Measurements from ENCODE around the gene TMEM117.

The TMEM117 gene

GRCh38 chr12:44389896-44390295, 554.0 kb downstream of the TMEM117 start:
- TF ChIP-seq CSDC2 (CRISPR knock-in tag; IDR thresholded peaks at IDR 0.05) = no peak
- TF ChIP-seq ISL1 (CRISPR knock-in tag; IDR thresholded peaks at IDR 0.05) = peak; percentile 37; the same call in 1 of the 2 replicates
- no peak for ATAC-seq

GRCh38 chr12:44397631-44398030, 561.8 kb downstream of the TMEM117 start:
- TF ChIP-seq ZNF70 (CRISPR knock-in tag; IDR thresholded peaks at IDR 0.05) = no peak
- no peak; the same call in 1 of the 2 replicates for TF ChIP-seq ISL1 (CRISPR knock-in tag; IDR thresholded peaks at IDR 0.05)
- TF ChIP-seq TCF4 (CRISPR knock-in tag; IDR thresholded peaks at IDR 0.05; ENCODE audit: borderline replicate concordance) = peak; percentile 30; the same call in 1 of the 2 replicates
- ATAC-seq = no peak

- TF ChIP-seq TOX (CRISPR knock-in tag; IDR thresholded peaks at IDR 0.05; ENCODE audit: borderline replicate concordance) (no peak), SNAI2 (CRISPR knock-in tag; IDR thresholded peaks at IDR 0.05) (no peak), BACH2 (CRISPR knock-in tag; IDR thresholded peaks at IDR 0.05; ENCODE audit: borderline replicate concordance) (no peak; the same call in 1 of the 2 replicates)
- ATAC-seq = no peak
Observed at GRCh38 chr12:44403185-44403584, 567.3 kb downstream of the TMEM117 start.

GRCh38 chr12:44405297-44405696, 569.4 kb downstream of the TMEM117 start:
- ATAC-seq = no peak
- TF ChIP-seq CSRNP3 (CRISPR knock-in tag; IDR thresholded peaks at IDR 0.05) = no peak
- TF ChIP-seq ZFP30 (CRISPR knock-in tag; IDR thresholded peaks at IDR 0.05) = no peak
- no peak for TF ChIP-seq CSDC2 (CRISPR knock-in tag; IDR thresholded peaks at IDR 0.05)
- TF ChIP-seq ZNF565 (CRISPR knock-in tag; conservative IDR thresholded peaks at IDR 0.05; ENCODE audit: low read depth) = no peak
- TF ChIP-seq OSR1 (CRISPR knock-in tag; IDR thresholded peaks at IDR 0.05) = no peak
- TF ChIP-seq SNAI2 (CRISPR knock-in tag; IDR thresholded peaks at IDR 0.05) = no peak
- no peak for TF ChIP-seq RARB (CRISPR knock-in tag; IDR thresholded peaks at IDR 0.05)
- no peak for TF ChIP-seq PPARA (CRISPR knock-in tag; IDR thresholded peaks at IDR 0.05; ENCODE audit: borderline replicate concordance)
- TF ChIP-seq POU6F1 (CRISPR knock-in tag; IDR thresholded peaks at IDR 0.05; ENCODE audit: borderline replicate concordance, low read depth) = no peak
- no peak for TF ChIP-seq TCF4 (CRISPR knock-in tag; IDR thresholded peaks at IDR 0.05; ENCODE audit: borderline replicate concordance)
- TF ChIP-seq PATZ1 (CRISPR knock-in tag; IDR thresholded peaks at IDR 0.05; ENCODE audit: borderline replicate concordance) = no peak
- TF ChIP-seq BACH2 (CRISPR knock-in tag; IDR thresholded peaks at IDR 0.05; ENCODE audit: borderline replicate concordance) = no peak
- TF ChIP-seq ZNF70 (CRISPR knock-in tag; IDR thresholded peaks at IDR 0.05) = no peak
- TF ChIP-seq TSHZ2 (CRISPR knock-in tag; IDR thresholded peaks at IDR 0.05) = no peak
- no peak for TF ChIP-seq TOX (CRISPR knock-in tag; IDR thresholded peaks at IDR 0.05; ENCODE audit: borderline replicate concordance)
- no peak for TF ChIP-seq ARNTL (CRISPR knock-in tag; IDR thresholded peaks at IDR 0.05; ENCODE audit: borderline replicate concordance, low read depth)
- no peak for TF ChIP-seq ISL1 (CRISPR knock-in tag; IDR thresholded peaks at IDR 0.05)
- TF ChIP-seq ZNF8 (CRISPR knock-in tag; IDR thresholded peaks at IDR 0.05) = no peak
- no peak for TF ChIP-seq CREB5 (CRISPR knock-in tag; IDR thresholded peaks at IDR 0.05; ENCODE audit: low read depth)
- no peak for TF ChIP-seq ZFP3 (CRISPR knock-in tag; IDR thresholded peaks at IDR 0.05)

All from SK-N-SH treated with all-trans-retinoic acid at 6 μM for 48 hours (cell line).